NCI-H1436 treated with DMSO at 0.1 percent for 48 hours (cell line): ENCODE results near the gene TIPARP.
"Not testable (repeated sequence)": the region's sequence is repeated elsewhere in the genome, so short reads cannot be mapped to it uniquely, and the experiment has no call there.

ENCODE experiments used
- DNase-seq: peaks from one replicate; lab custom pipeline; 2025; lab: John Stamatoyannopoulos, UW

Gene TIPARP

GRCh38 chr3:156648086-156648485 is 26.3 kb upstream of the TIPARP start:
- DNase-seq, result no peak

GRCh38 chr3:156649681-156650080 is 24.7 kb upstream of the TIPARP start:
- no peak for DNase-seq

- DNase-seq, result not testable (repeated sequence)
Measured at GRCh38 chr3:156652661-156653060, 21.7 kb upstream of the TIPARP start.

GRCh38 chr3:156654834-156655233 is 19.6 kb upstream of the TIPARP start:
- DNase-seq, result no peak

- DNase-seq, result no peak
Measured at GRCh38 chr3:156655819-156656550, 18.4 kb upstream of the TIPARP start.

- no peak for DNase-seq
Measured at GRCh38 chr3:156657440-156657839, 16.9 kb upstream of the TIPARP start.

- no peak for DNase-seq
Measured at GRCh38 chr3:156657862-156658731, 16.3 kb upstream of the TIPARP start.

GRCh38 chr3:156658732-156659090 is 15.7 kb upstream of the TIPARP start:
- DNase-seq, result no peak

- no peak for DNase-seq
Measured at GRCh38 chr3:156659260-156659659, 15.1 kb upstream of the TIPARP start.

GRCh38 chr3:156661155-156661554 is 13.2 kb upstream of the TIPARP start:
- no peak for DNase-seq

GRCh38 chr3:156664011-156664830 is 10.2 kb upstream of the TIPARP start:
- DNase-seq, result no peak

- DNase-seq, result no peak
Measured at GRCh38 chr3:156664831-156665178, 9.6 kb upstream of the TIPARP start.

- DNase-seq, result no peak
Measured at GRCh38 chr3:156665291-156665690, 9.1 kb upstream of the TIPARP start.

GRCh38 chr3:156666073-156666472 is 8.3 kb upstream of the TIPARP start:
- DNase-seq, result no peak

- no peak for DNase-seq
Measured at GRCh38 chr3:156668073-156668763, 6.2 kb upstream of the TIPARP start.

- no peak for DNase-seq
Measured at GRCh38 chr3:156670077-156670476, 4.3 kb upstream of the TIPARP start.

- DNase-seq, result no peak
Measured at GRCh38 chr3:156670652-156671051, 3.7 kb upstream of the TIPARP start.

GRCh38 chr3:156673732-156674045 is 701 bp upstream of the TIPARP start:
- DNase-seq, result no peak

GRCh38 chr3:156674911-156675829 is 780 bp downstream of the TIPARP start:
- DNase-seq, result no peak

GRCh38 chr3:156675830-156676767 is 1.7 kb downstream of the TIPARP start:
- peak; percentile 39 for DNase-seq
